SK-N-SH (cell line): ENCODE measurements around the gene GEN1. TPM values are rescaled to one million over a fixed set of nuclear protein-coding genes. Genes with fewer than 3 reads are reported as not detected.

Experiments used
- CTCF ChIA-PET: fragments of 300-600, 350-600 bp; formaldehyde crosslinking; extraction: SDS; loops from one replicate; lab custom pipeline; 2021; lab: Yijun Ruan, JAX
- POLR2A ChIA-PET: fragments of 350-600 bp; sonication (Branson Sonifier 250); formaldehyde crosslinking; extraction: SDS; loops from one replicate; lab custom pipeline; 2020; ENCODE audit warnings: antibody characterized with exemption, inconsistent platforms; lab: Yijun Ruan, JAX
- DNase-seq: peaks from one replicate; pipeline ENCODE4 v3.0.0; 2012
- H2AFZ ChIP-seq: fragments of 200-600 bp; sonication (generic); 2 replicates; pipeline ENCODE4 v1.8.1; 2016; ENCODE audit warnings: antibody characterized with exemption, mild to moderate bottlenecking, low read depth
- H3F3A ChIP-seq: fragments of 200-600 bp; sonication (generic); replicated peaks from 2 replicates; pipeline ENCODE3; 2016; ENCODE audit warnings: antibody characterized with exemption, mild to moderate bottlenecking; ENCODE audit not compliant: insufficient read depth
- H3K27ac ChIP-seq, 2 experiments: fragments of 200-500 bp in 1 of 2; fragments of 200-600 bp in 1 of 2; sonication (Bioruptor generic) in 1 of 2; sonication (generic), shearing (Covaris generic) in 1 of 2; 2 replicates each; pipeline versions ENCODE4 v1.5.1 to v1.6.1; 2014 to 2016; ENCODE audit warnings: low read depth in 2 of 2, inconsistent platforms in 1 of 2, low read length in 1 of 2, mild to moderate bottlenecking in 1 of 2, mixed read lengths in 1 of 2
- H3K27me3 ChIP-seq: fragments of 200-600 bp; sonication (generic), shearing (Covaris generic); 2 replicates; pipeline ENCODE4 v1.6.1; 2016; ENCODE audit warnings: mixed run types; ENCODE audit not compliant: insufficient read depth
- H3K36me3 ChIP-seq, 2 experiments: fragments of 200-500 bp in 1 of 2; fragments of 200-600 bp in 1 of 2; sonication (Bioruptor generic) in 1 of 2; sonication (generic) in 1 of 2; replicated peaks in 1 of 2; 2 replicates each; pipeline versions ENCODE3 to v1.5.1; 2014 to 2016; ENCODE audit warnings: low read length in 1 of 2, mild to moderate bottlenecking in 1 of 2; ENCODE audit not compliant: insufficient read depth in 2 of 2, control insufficient read depth in 1 of 2
- H3K4me1 ChIP-seq, 2 experiments: fragments of 200-500 bp in 1 of 2; fragments of 200-600 bp in 1 of 2; sonication (Bioruptor generic) in 1 of 2; sonication (generic), shearing (Covaris generic) in 1 of 2; 2 replicates each; pipeline versions ENCODE4 v1.5.1 to v1.6.1; 2014 to 2016; ENCODE audit warnings: low read depth in 1 of 2, low read length in 1 of 2, mixed run types in 1 of 2; ENCODE audit not compliant: insufficient read depth in 2 of 2, control insufficient read depth in 1 of 2
- H3K4me2 ChIP-seq: fragments of 200-600 bp; sonication (generic), shearing (Covaris generic); 2 replicates; pipeline ENCODE4 v1.6.1; 2017; ENCODE audit warnings: mixed run types
- H3K4me3 ChIP-seq, 2 experiments: fragments of 200-500 bp in 1 of 2; fragments of 200-600 bp in 1 of 2; sonication (Bioruptor generic) in 1 of 2; sonication (generic), shearing (Covaris generic) in 1 of 2; 2 replicates each; pipeline versions ENCODE4 v1.5.1 to v1.8.1; 2014 to 2016; ENCODE audit warnings: low read depth in 2 of 2, inconsistent platforms in 1 of 2, low read length in 1 of 2, mild to moderate bottlenecking in 1 of 2, mixed read lengths in 1 of 2, moderate library complexity in 1 of 2
- H3K79me2 ChIP-seq: fragments of 200-600 bp; sonication (generic); 2 replicates; pipeline ENCODE4 v1.8.1; 2017; ENCODE audit warnings: mild to moderate bottlenecking; ENCODE audit not compliant: insufficient read depth
- H3K9ac ChIP-seq: fragments of 200-600 bp; sonication (generic); 2 replicates; pipeline ENCODE4 v1.6.1; 2017; ENCODE audit warnings: mixed run types
- H3K9me2 ChIP-seq: fragments of 200-600 bp; sonication (generic); 2 replicates; pipeline ENCODE4 v1.6.1; 2017; ENCODE audit warnings: mixed run types
- H3K9me3 ChIP-seq: fragments of 200-600 bp; sonication (generic); 2 replicates; pipeline ENCODE4 v1.6.1; 2017; ENCODE audit warnings: mixed run types, mild to moderate bottlenecking, moderate library complexity
- H4K20me1 ChIP-seq: fragments of 200-600 bp; sonication (generic); 2 replicates; pipeline ENCODE4 v1.6.1; 2017; ENCODE audit warnings: mild to moderate bottlenecking, mixed run types; ENCODE audit not compliant: insufficient read depth
- CHD2 ChIP-seq: fragments of 150-350 bp; IDR thresholded peaks from 2 replicates; pipeline ENCODE4 v1.6.1; 2018; ENCODE audit warnings: low read length; ENCODE audit not compliant: partially characterized antibody
- EP300 ChIP-seq, 2 experiments: IDR thresholded peaks; 2 replicates each; pipeline versions ENCODE4 v1.4.0 to v1.6.1; 2012; ENCODE audit warnings: borderline replicate concordance in 1 of 2, low read depth in 1 of 2, low read length in 1 of 2
- EZH2phosphoT487 ChIP-seq: fragments of 200-600 bp; sonication (generic); IDR thresholded peaks from 2 replicates; pipeline ENCODE4 v1.6.1; 2017; ENCODE audit warnings: low read depth, mixed run types, mild to moderate bottlenecking, antibody characterized with exemption, moderate library complexity, borderline replicate concordance
- FOSL2 ChIP-seq: IDR thresholded peaks from 2 replicates; pipeline ENCODE4 v1.4.0; 2012; ENCODE audit warnings: low read depth, mild to moderate bottlenecking, moderate library complexity, borderline replicate concordance
- GATA2 ChIP-seq: sonication (generic); formaldehyde crosslinking; IDR thresholded peaks from 2 replicates; pipeline ENCODE4 v1.5.0; 2020; ENCODE audit warnings: mild to moderate bottlenecking, missing genetic modification reagents
- MXI1 ChIP-seq: IDR thresholded peaks from 2 replicates; pipeline ENCODE4 v1.6.1; 2012; ENCODE audit warnings: mild to moderate bottlenecking, low read depth, low read length, improper control_type of control experiment
- RFX5 ChIP-seq: IDR thresholded peaks from 2 replicates; pipeline ENCODE4 v1.6.1; 2012; ENCODE audit warnings: mild to moderate bottlenecking, improper control_type of control experiment, low read length
- TAF1 ChIP-seq: IDR thresholded peaks from 2 replicates; pipeline ENCODE4 v1.6.1; 2012; ENCODE audit warnings: low read depth, mild to moderate bottlenecking, low read length, moderate library complexity, borderline replicate concordance
- TEAD4 ChIP-seq: IDR thresholded peaks from 2 replicates; pipeline ENCODE4 v1.4.0; 2012; ENCODE audit warnings: mild to moderate bottlenecking, borderline replicate concordance; ENCODE audit not compliant: insufficient read depth
- USF1 ChIP-seq: IDR thresholded peaks from 2 replicates; pipeline ENCODE4 v1.4.0; 2012; ENCODE audit warnings: low read depth, borderline replicate concordance
- YY1 ChIP-seq: IDR thresholded peaks from 2 replicates; pipeline ENCODE4 v1.4.0; 2012; ENCODE audit warnings: low read depth, mild to moderate bottlenecking
- WGBS: methylation state at CpG from one replicate; pipeline ENCODE4 v1.1.6; 2017; ENCODE audit warnings: low lambda C conversion rate; 5-methylcytosine and 5-hydroxymethylcytosine counted together
- polyA plus RNA-seq, 3 experiments: library from polyadenylated mRNA; depleted of rRNA; stranded (reverse); fragments of >200 nt; gene quantifications; 2 replicates each; pipeline ENCODE4 v1.2.3, GENCODE V29; 2012

GEN1 gene
- polyA plus RNA-seq, 1 of the 3 experiments (the other 2 are of a cell fraction), result 5.3 TPM

- POLR2A ChIA-PET, result no interaction called here
Measured at GRCh38 chr2:17814601-17815000, 60.7 kb downstream of the GEN1 start.

GRCh38 chr2:17815468-17816184 is 61.7 kb downstream of the GEN1 start:
- Histone ChIP-seq H3K27me3 (no peaks in the 10 kb centered on the region), H3K27ac (no peak overlapping the region), H3K4me1 (peaks cover 0 to 3% of the 10 kb centered on the region in 2 experiments; a peak in 2 of 4 replicates), H3K4me2 (no peak overlapping the region), H3K9ac (no peak overlapping the region), H3K36me3 (no peaks in the 10 kb centered on the region), H3F3A (no peaks in the 10 kb centered on the region), H2AFZ (no peak overlapping the region), H3K9me2 (no peaks in the 10 kb centered on the region), H3K9me3 (no peaks in the 10 kb centered on the region), H3K79me2 (no peaks in the 10 kb centered on the region), H3K4me3 (no peak overlapping the region), H4K20me1 (no peaks in the 10 kb centered on the region)
- ChIA-PET CTCF (interaction anchor here (0.6 to 4.4 kb wide), 4 partner anchors 14 to 331 kb away, joined by 3 to 21 read pairs (median 6); no protein-coding TSS in a partner anchor), POLR2A (no interaction called here)
- peak; percentile 39; the same call in 1 of the 2 replicates for TF ChIP-seq RFX5
- TF ChIP-seq GATA2 (CRISPR knock-in tag), result no peak
- WGBS, result 67% methylated on average over 8 of the region's 8 CpGs
- no peak for DNase-seq

More at GRCh38 chr2:17814601-17815000, 60.7 kb downstream of the GEN1 start:
- TF ChIP-seq MXI1 (no peak), TAF1 (no peak), EZH2phosphoT487 (no peak), CHD2 (no peak), TEAD4 (no peak), EP300 (IDR thresholded peaks at IDR 0.05; ENCODE audit: borderline replicate concordance in 1 of 2, low read depth in 1 of 2, low read length in 1 of 2) (no peak), USF1 (no peak), FOSL2 (no peak), YY1 (no peak)
- Histone ChIP-seq H3K36me3 (no peaks in the 10 kb centered on the region), H3K9me2 (no peaks in the 10 kb centered on the region), H4K20me1 (no peaks in the 10 kb centered on the region), H3K27ac (no peak overlapping the region), H3K4me1 (peaks cover 0 to 3% of the 10 kb centered on the region in 2 experiments; a peak in 2 of 4 replicates), H3F3A (no peaks in the 10 kb centered on the region), H3K9ac (no peak overlapping the region), H3K9me3 (no peaks in the 10 kb centered on the region), H2AFZ (no peak overlapping the region), H3K79me2 (no peaks in the 10 kb centered on the region), H3K27me3 (no peaks in the 10 kb centered on the region), H3K4me2 (no peak overlapping the region), H3K4me3 (no peak overlapping the region)
- no peak for DNase-seq
- CTCF ChIA-PET, result interaction anchor here (1.0 to 4.4 kb wide), 3 partner anchors 12 to 95 kb away, joined by 3 to 21 read pairs (median 8); no protein-coding TSS in a partner anchor
- WGBS, result 43% methylated on average over 1 of the region's 1 CpG
